K562 (cell line): Measurements from ENCODE around the gene CD52. TPM values are rescaled to one million over a fixed set of nuclear protein-coding genes. Genes with fewer than 3 reads are reported as not detected.
A peak's percentile ranks its signal among the peaks of the same experiment; 100 is the strongest.

Experiments
- CSDE1 ChIP-seq, 2 experiments: fragments of 450-650 bp; IDR thresholded peaks; 2 replicates each; pipeline ENCODE4 v1.6.1; 2016; ENCODE audit warnings: mild to moderate bottlenecking in 1 of 2
- E2F3 ChIP-seq: fragments of 250-450 bp; sonication (Bioruptor Pico); IDR thresholded peaks from 2 replicates; pipeline ENCODE4 v1.4.0; 2020; ENCODE audit warnings: mild to moderate bottlenecking
- HDAC8 ChIP-seq: fragments of 450-650 bp; IDR thresholded peaks from 2 replicates; pipeline ENCODE4 v1.6.1; 2016; ENCODE audit warnings: mild to moderate bottlenecking, missing genetic modification characterization, moderate library complexity, missing compliant biosample characterization
- KAT7 ChIP-seq: sonication (generic); formaldehyde crosslinking; IDR thresholded peaks from 2 replicates; pipeline ENCODE4 v1.8.0; 2022; ENCODE audit warnings: missing genetic modification reagents, mild to moderate bottlenecking, borderline replicate concordance
- NR2C1 ChIP-seq, 2 experiments: fragments of 450-650 bp; IDR thresholded peaks; 2 replicates each; pipeline ENCODE4 v1.6.1; 2017; ENCODE audit warnings: mild to moderate bottlenecking in 2 of 2, antibody characterized with exemption in 1 of 2, inconsistent platforms in 1 of 2, missing compliant biosample characterization in 1 of 2, missing genetic modification characterization in 1 of 2
- POLR2AphosphoS2 ChIP-seq: IDR thresholded peaks from 2 replicates; pipeline ENCODE4 v1.6.1; 2012; ENCODE audit warnings: low read length, improper control_type of control experiment
- PPARD ChIP-seq: fragments of 250-450 bp; sonication (Bioruptor Pico); IDR thresholded peaks from 2 replicates; pipeline ENCODE4 v1.8.0; 2022; ENCODE audit warnings: inconsistent platforms, mild to moderate bottlenecking, moderate library complexity
- RAD21 ChIP-seq, 2 experiments: fragments of 250-450 bp in 1 of 2; fragments of 450-650 bp in 1 of 2; sonication (Bioruptor Pico) in 1 of 2; formaldehyde crosslinking in 1 of 2; IDR thresholded peaks in 1 of 2; conservative IDR thresholded peaks in 1 of 2; 2 replicates each; pipeline versions ENCODE4 v1.4.0 to v1.8.0; 2020 to 2022; ENCODE audit warnings: mild to moderate bottlenecking in 2 of 2, moderate library complexity in 1 of 2
- RBM39 ChIP-seq: fragments of 200-400 bp; formaldehyde crosslinking; optimal IDR thresholded peaks from 2 replicates; pipeline ENCODE3; 2018; ENCODE audit warnings: low read depth, low read length
- SFPQ ChIP-seq: fragments of 200-400 bp; formaldehyde crosslinking; IDR thresholded peaks from 2 replicates; pipeline ENCODE4 v1.6.1; 2017; ENCODE audit warnings: mild to moderate bottlenecking, low read depth, low read length, moderate library complexity
- SREBF1 ChIP-seq: fragments of 150-350 bp; IDR thresholded peaks from 2 replicates; pipeline ENCODE4 v1.6.1; 2014; ENCODE audit warnings: antibody characterized with exemption, low read depth, low read length, borderline replicate concordance
- SUPT5H ChIP-seq: fragments of 450-650 bp; IDR thresholded peaks from 2 replicates; pipeline ENCODE4 v1.6.1; 2016
- TAF1 ChIP-seq: IDR thresholded peaks from 2 replicates; pipeline ENCODE4 v1.6.1; 2011; ENCODE audit warnings: mild to moderate bottlenecking, low read length, moderate library complexity; ENCODE audit not compliant: insufficient read depth, control insufficient read depth, severe bottlenecking; ENCODE audit errors: extremely low read depth
- TGIF2 ChIP-seq: sonication (generic); formaldehyde crosslinking; IDR thresholded peaks from 2 replicates; pipeline ENCODE4 v1.8.1; 2022; ENCODE audit warnings: mild to moderate bottlenecking, missing genetic modification reagents, moderate library complexity
- THRA ChIP-seq: fragments of 450-650 bp; IDR thresholded peaks from 2 replicates; pipeline ENCODE4 v1.6.1; 2017; ENCODE audit warnings: mild to moderate bottlenecking, moderate library complexity
- ZBTB9 ChIP-seq: fragments of 450-650 bp; formaldehyde crosslinking; IDR thresholded peaks from 2 replicates; pipeline ENCODE4 v1.4.0; 2020; ENCODE audit warnings: mild to moderate bottlenecking, moderate library complexity
- ZNF217 ChIP-seq: sonication (generic); formaldehyde crosslinking; IDR thresholded peaks from 2 replicates; pipeline ENCODE4 v1.8.0; 2022; ENCODE audit warnings: mild to moderate bottlenecking, missing genetic modification reagents
- ZNF311 ChIP-seq: fragments of 250-450 bp; sonication (Bioruptor Pico); IDR thresholded peaks from 2 replicates; pipeline ENCODE4 v1.4.0; 2020; ENCODE audit warnings: mild to moderate bottlenecking, moderate library complexity
- ZNF668 ChIP-seq: fragments of 250-450 bp; sonication (Bioruptor Pico); IDR thresholded peaks from 2 replicates; pipeline ENCODE4 v1.8.0; 2022; ENCODE audit warnings: mild to moderate bottlenecking, inconsistent platforms
- ZNF79 ChIP-seq: fragments of 250-450 bp; sonication (Bioruptor Pico); IDR thresholded peaks from 2 replicates; pipeline ENCODE4 v1.4.0; 2020; ENCODE audit warnings: low read depth, mild to moderate bottlenecking, moderate library complexity
- polyA plus RNA-seq, 8 experiments: library from polyadenylated mRNA; depleted of rRNA in 4 of 8; stranded (reverse) in 5 of 8; unstranded in 3 of 8; fragments of >200 nt; fragmentation: Nextera tagmentation in 2 of 8; fragmentation: Illumina TruSeq in 1 of 8; extraction: Ambion mirVana in 2 of 8; extraction: Trizol in 1 of 8; gene quantifications; 2 replicates each; pipeline versions ENCODE4 v1.2.1 to v1.2.3, GENCODE V29; 2011 to 2014; ENCODE audit warnings: inconsistent platforms in 1 of 8, missing spikeins in 1 of 8
- total RNA-seq, 7 experiments: library from RNA; depleted of rRNA in 6 of 7; stranded (reverse); fragments of >200 nt in 6 of 7; fragmentation: Illumina TruSeq in 2 of 7; extraction: Trizol in 2 of 7; gene quantifications; 2 replicates each; pipeline versions ENCODE4 v1.2.1 to v1.2.3, GENCODE V29; 2011 to 2021; ENCODE audit warnings: low replicate concordance in 1 of 7
- TF ChIP-seq, protein P1 (sequence below): conservative IDR thresholded peaks from 2 replicates; pipeline ENCODE4 v1.6.1; 2011; ENCODE audit warnings: low read depth, mild to moderate bottlenecking, low read length; ENCODE audit not compliant: control insufficient read depth

CD52 gene
- total and polyA plus RNA-seq, 9 of the 15 experiments (the other 6 are each of a cell fraction or from before 2014, with no cell fraction given) = 34.9 to 488 (median 173) TPM

- TF ChIP-seq KAT7 (CRISPR knock-in tag) = 0 out of 2 replicates have a peak, but pooled peaks have one; percentile 75
- TF ChIP-seq NR2C1 (IDR thresholded peaks at IDR 0.05) = no peak
- TF ChIP-seq NR2C1 (tag; IDR thresholded peaks at IDR 0.05) = no peak
- TF ChIP-seq CSDE1 (IDR thresholded peaks at IDR 0.05) = peak in 1 of 2 experiments; percentile 86; a peak in 2 of 4 replicates
- no peak for TF ChIP-seq ZNF311
- no peak for TF ChIP-seq SREBF1
- no peak for TF ChIP-seq ZNF668 (CRISPR knock-in tag)
- no peak for TF ChIP-seq HDAC8 (tag)
- TF ChIP-seq ZNF79 (CRISPR knock-in tag) = no peak
- TF ChIP-seq, protein P1, sequence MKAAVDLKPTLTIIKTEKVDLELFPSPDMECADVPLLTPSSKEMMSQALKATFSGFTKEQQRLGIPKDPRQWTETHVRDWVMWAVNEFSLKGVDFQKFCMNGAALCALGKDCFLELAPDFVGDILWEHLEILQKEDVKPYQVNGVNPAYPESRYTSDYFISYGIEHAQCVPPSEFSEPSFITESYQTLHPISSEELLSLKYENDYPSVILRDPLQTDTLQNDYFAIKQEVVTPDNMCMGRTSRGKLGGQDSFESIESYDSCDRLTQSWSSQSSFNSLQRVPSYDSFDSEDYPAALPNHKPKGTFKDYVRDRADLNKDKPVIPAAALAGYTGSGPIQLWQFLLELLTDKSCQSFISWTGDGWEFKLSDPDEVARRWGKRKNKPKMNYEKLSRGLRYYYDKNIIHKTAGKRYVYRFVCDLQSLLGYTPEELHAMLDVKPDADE = peak; percentile 94
- peak; percentile 55; the same call in 1 of the 2 replicates for TF ChIP-seq SUPT5H
- TF ChIP-seq PPARD = no peak
- no peak for TF ChIP-seq RAD21 (CRISPR knock-in tag; conservative IDR thresholded peaks at IDR 0.05 in 1 of 2, IDR thresholded peaks at IDR 0.05 in 1 of 2)
- no peak for TF ChIP-seq E2F3 (CRISPR knock-in tag)
- TF ChIP-seq ZNF217 (CRISPR knock-in tag) = no peak
- peak; percentile 58 for TF ChIP-seq TAF1
- no peak for TF ChIP-seq RBM39
- no peak for TF ChIP-seq SFPQ
- TF ChIP-seq TGIF2 (CRISPR knock-in tag) = no peak
- TF ChIP-seq ZBTB9 (CRISPR knock-in tag) = no peak
- no peak for TF ChIP-seq POLR2AphosphoS2
- TF ChIP-seq THRA = no peak
Observed at GRCh38 chr1:26306290-26307229, 11.2 kb upstream of the CD52 start, which contains the start of gene UBXN11 (continued).
